UCSD-AML1 (cell line): ENCODE measurements around the gene TTC23.
A peak's percentile ranks its signal among the peaks of the same experiment; 100 is the strongest.

Source experiments
- DNase-seq: peaks from one replicate; lab custom pipeline; 2025; ENCODE audit not compliant: unreplicated experiment; lab: John Stamatoyannopoulos, UW

TTC23 gene

GRCh38 chr15:99106417-99107220, 142.8 kb downstream of the TTC23 start:
- DNase-seq, result no peak

GRCh38 chr15:99105514-99106341, 143.7 kb downstream of the TTC23 start:
- DNase-seq, result no peak

- DNase-seq, result peak; percentile 48
Observed at GRCh38 chr15:99104788-99105513, 144.4 kb downstream of the TTC23 start, which contains the start of gene SYNM. SYNM (plus strand) TSS chr15:99105080; CDS start chr15:99105200, 120 bp downstream.

DNA sequence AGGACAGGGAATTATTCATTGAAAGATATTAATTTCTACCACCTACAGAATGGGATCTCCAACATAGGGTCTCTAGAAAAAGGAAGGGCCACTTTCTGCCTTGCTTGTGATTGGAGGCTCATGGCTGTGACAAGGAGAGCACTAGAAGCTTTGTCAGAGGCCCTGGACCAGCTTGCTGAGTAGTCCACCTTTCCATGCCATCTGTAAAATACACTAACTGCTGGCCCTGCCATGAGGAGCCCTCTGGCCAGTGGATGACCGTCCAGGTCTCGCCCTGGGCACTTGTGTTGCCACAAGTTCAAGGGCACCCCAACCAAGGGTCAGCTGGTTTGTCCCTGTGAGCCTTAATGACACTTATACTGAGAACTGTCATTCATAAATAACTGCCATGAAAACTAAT, 146.1 kb downstream of the TTC23 start:
- no peak for DNase-seq

GRCh38 chr15:99102332-99103235, 146.8 kb downstream of the TTC23 start:
- no peak for DNase-seq

GRCh38 chr15:99101501-99101900, 147.9 kb downstream of the TTC23 start:
- no peak for DNase-seq

GRCh38 chr15:99100245-99101173, 148.9 kb downstream of the TTC23 start:
- peak; percentile 62 for DNase-seq

GRCh38 chr15:99099661-99100060, 149.7 kb downstream of the TTC23 start:
- no peak for DNase-seq

- DNase-seq, result no peak
Observed at GRCh38 chr15:99098991-99099390, 150.4 kb downstream of the TTC23 start.

GRCh38 chr15:99098426-99098825, 151.0 kb downstream of the TTC23 start:
- DNase-seq, result no peak

GRCh38 chr15:99097441-99098410, 151.7 kb downstream of the TTC23 start:
- DNase-seq, result no peak

DNA sequence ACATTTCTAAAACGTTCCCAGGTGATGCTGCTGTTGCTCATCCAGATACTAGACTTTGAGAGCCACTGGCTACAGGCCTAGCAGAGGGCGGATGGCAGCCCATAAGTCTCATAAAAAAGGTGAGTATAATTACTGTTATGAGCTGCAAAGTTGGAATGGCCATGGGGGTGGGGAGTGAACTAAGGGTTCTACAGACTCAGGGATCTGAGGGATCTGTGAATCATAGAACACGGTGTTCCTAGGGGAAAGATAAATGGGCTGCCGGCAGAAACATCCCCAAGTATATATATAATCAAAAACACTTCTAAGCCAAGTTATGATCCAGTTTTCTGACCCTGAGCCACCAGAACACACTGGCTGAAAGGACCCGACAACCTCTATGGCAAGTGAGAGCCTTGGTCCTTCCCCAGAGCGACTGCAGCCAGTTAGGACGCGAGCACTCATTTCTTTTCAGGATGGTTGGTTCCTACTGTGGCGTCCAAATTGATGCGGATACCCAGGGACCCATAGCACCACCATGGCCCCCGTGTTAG, 152.4 kb downstream of the TTC23 start:
- no peak for DNase-seq

- DNase-seq, result no peak
Observed at GRCh38 chr15:99096173-99096893, 153.0 kb downstream of the TTC23 start.

DNA sequence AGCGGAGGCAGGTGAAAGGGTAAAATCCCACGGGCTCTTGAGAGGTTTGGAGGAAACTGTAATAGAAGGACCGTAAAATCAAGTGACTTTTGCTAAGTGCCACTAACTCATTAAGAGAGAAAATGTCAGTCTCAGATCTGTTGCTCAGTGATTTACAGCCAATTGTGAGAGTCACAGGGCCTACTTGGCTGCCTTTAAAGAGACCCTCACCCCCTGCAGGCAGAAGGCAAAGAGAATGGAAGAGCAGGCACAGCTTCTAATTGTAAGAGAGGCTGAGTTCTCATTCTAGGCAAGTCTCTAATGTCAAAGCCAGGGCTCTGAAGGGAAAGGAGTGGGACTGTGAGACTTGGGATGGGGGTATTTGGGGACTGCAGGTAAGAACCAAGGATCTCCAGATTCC, 153.8 kb downstream of the TTC23 start:
- DNase-seq, result no peak

- no peak for DNase-seq
Observed at GRCh38 chr15:99092554-99093172, 156.7 kb downstream of the TTC23 start.

GRCh38 chr15:99090938-99091337, 158.4 kb downstream of the TTC23 start:
- DNase-seq, result no peak
